GM12875 (cell line): ENCODE data around the gene BLTP2.
A peak's percentile ranks its signal among the peaks of the same experiment; 100 is the strongest.
"Not testable (repeated sequence)": the region's sequence is repeated elsewhere in the genome, so short reads cannot be mapped to it uniquely, and the experiment has no call there.

Source experiments
- H3K4me3 ChIP-seq: one replicate; pipeline ENCODE4 v1.5.1; 2011; ENCODE audit warnings: low read depth, low read length, control low read depth
- TF ChIP-seq, protein P1 (sequence below): IDR thresholded peaks from 2 replicates; pipeline ENCODE4 v1.5.1; 2011; ENCODE audit warnings: low read depth, mild to moderate bottlenecking, control low read depth, inconsistent platforms, low read length, moderate library complexity, borderline replicate concordance; ENCODE audit not compliant: insufficient read depth

The BLTP2 gene

DNA sequence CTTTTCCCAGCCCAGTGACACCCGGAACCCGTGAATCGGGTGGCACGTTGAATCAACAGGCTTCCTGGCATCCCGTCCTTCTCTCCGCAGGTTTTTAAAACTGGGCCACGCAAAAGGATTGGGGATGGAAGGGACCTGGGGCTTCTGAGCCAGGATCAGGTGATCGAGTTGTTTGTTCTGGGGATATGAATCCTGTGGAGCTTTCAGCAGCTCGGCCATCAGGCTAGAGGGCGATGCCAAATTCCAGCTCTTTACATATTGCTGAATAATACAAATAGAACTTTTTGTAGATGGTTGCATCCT lies 17.5 kb upstream of the BLTP2 start:
- H3K4me3 ChIP-seq: peak overlapping the region; percentile 98
- TF ChIP-seq, protein P1, sequence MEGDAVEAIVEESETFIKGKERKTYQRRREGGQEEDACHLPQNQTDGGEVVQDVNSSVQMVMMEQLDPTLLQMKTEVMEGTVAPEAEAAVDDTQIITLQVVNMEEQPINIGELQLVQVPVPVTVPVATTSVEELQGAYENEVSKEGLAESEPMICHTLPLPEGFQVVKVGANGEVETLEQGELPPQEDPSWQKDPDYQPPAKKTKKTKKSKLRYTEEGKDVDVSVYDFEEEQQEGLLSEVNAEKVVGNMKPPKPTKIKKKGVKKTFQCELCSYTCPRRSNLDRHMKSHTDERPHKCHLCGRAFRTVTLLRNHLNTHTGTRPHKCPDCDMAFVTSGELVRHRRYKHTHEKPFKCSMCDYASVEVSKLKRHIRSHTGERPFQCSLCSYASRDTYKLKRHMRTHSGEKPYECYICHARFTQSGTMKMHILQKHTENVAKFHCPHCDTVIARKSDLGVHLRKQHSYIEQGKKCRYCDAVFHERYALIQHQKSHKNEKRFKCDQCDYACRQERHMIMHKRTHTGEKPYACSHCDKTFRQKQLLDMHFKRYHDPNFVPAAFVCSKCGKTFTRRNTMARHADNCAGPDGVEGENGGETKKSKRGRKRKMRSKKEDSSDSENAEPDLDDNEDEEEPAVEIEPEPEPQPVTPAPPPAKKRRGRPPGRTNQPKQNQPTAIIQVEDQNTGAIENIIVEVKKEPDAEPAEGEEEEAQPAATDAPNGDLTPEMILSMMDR: no peak

DNA sequence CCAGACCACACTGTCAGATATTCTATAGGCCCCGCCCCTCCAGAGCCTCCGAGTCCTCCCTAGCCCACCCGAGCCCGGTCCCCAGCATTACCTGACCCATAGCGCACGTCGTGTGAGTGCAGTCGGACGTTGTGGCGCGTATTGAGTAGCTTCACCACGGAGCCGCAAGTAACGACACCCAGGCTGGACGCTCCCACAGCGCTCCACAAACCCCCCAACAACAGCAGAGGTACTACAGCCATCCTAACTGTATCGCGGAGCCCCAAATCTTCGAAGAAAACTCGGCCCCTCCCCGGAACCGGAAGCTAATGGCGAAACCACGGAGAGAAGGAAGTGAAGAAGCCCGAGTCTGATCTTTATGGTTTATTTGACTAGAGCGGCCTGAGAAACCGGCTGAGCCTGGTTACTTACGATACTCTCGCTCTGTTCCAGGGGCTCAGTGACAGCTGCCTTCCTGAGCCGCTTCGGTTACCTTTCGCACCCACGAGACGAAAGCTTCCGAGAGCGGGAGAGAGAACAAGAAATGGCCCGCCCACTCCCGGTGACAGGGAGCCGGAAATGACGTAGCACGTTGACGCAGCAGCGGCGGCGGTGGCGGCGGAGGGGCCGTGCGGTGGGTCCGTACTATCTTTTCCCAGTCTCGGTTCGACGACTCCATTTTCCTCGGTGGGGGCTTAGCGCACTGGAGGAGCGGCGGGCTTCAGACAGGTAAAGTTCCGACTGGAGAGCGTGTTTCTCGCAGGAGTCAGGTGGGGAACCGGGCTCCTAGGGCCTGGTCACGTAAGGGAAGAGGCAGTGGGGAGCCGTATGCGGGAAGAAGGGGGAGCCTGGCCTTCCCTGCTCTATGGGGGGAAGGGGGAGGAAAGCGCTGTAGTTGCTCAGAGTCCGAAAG lies 16.9 kb upstream of the BLTP2 start, which contains the start of the genes SDF2 and SUPT6H:
SDF2 (minus strand) TSS at position 272 of the 892 bp plus-strand sequence; CDS start at position 242, 30 bp downstream.
SUPT6H (plus strand) TSS at position 571 of the 892 bp plus-strand sequence. CDS start 11,197 bp downstream, outside the sequence.
- TF ChIP-seq, protein P1: no peak; the same call in 1 of the 2 replicates
- H3K4me3 ChIP-seq: peak within 1 kb of the TSS; percentile 98

GRCh38 chr17:28659497-28659881 lies 14.5 kb upstream of the BLTP2 start:
- H3K4me3 ChIP-seq: not testable (repeated sequence)

DNA sequence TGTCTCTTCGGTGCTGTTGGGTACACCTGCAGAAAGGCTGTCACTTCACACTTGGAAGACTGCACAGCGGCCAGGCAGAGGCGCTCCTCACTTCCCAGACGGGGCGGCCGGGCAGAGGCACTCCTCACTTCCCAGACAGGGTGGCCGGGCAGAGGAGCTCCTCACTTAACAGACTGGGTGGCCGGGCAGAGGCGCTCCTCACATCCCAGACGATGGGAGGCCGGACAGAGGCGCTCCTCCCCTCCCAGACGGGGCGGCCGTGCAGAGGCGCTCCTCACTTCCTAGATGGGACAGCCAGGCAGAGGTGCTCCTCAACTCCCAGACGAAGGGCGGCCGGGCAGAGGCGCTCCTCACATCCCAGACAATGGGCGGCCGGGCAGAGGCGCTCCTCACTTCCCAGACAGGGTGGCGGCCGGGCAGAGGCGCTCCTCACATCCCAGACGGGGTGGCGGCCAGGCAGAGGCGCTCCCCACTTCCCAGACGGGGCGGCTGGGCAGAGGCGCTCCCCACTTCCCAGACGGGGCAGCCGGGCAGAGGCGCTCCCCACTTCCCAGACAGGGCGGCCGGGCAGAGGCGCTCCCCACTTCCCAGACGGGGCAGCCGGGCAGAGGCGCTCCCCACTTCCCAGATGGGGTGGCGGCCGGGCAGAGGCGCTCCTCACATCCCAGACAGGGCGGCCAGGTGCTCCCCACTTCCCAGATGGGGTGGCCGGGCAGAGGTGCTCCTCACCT lies 14.0 kb upstream of the BLTP2 start:
- H3K4me3 ChIP-seq: not testable (repeated sequence)

GRCh38 chr17:28658342-28658741 lies 13.4 kb upstream of the BLTP2 start:
- not testable (repeated sequence) for H3K4me3 ChIP-seq

- H3K4me3 ChIP-seq: no peak overlapping the region
- TF ChIP-seq, protein P1: no peak
Observed at GRCh38 chr17:28657756-28658155, 12.8 kb upstream of the BLTP2 start.

DNA sequence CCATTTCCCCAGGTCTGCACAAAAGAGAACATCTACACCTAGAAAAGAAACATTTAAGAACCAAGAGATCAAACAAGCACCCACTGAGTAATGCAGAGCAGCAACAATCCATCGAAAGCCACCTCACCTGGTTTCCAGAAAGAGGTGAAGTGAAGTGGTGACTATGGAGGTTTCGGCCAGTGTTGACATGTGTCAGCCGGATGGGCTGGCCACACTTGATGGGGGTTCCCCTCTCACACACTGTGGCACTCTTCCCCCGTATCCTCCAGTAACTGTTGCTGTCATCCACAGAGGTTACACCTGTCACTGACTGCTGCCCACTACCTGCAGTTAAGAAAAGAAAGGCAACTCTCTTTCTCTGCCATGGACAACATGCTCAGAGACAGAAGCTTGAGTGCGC lies 10.2 kb upstream of the BLTP2 start:
- TF ChIP-seq, protein P1: no peak
- no peak overlapping the region for H3K4me3 ChIP-seq

DNA sequence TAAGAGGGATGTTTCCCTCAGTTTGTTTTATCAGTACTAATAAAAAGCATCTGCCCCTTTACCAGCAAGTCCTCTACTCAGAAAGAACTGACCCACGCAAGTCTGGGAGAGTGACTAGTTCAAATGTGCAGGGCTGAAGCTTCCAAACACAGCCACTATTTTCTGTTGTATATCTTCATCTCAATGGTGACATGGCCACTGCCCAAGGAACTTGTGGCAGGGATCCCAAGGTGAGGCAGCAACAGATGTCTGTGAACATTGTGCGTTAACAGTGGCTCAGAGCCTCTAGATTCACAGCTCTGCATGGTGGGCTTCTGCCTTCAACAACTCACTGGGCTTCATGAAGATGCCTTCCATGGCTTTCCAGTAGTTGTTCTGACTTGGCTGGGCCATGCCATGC lies 3.7 kb upstream of the BLTP2 start:
- TF ChIP-seq, protein P1: no peak
- H3K4me3 ChIP-seq: no peak overlapping the region
